ENCODE measurements around the gene COMMD7. TPM values are rescaled to one million over a fixed set of nuclear protein-coding genes. Genes with fewer than 3 reads are reported as not detected.

Gene COMMD7
- total RNA-seq, 1 experiment from 2014 or later, result 42.3 TPM

GRCh38 chr20:32660661-32661060, 82.6 kb downstream of the COMMD7 start:
- Histone ChIP-seq H3K4me1 (replicated peaks; ENCODE audit: insufficient read depth) (no peaks in the 10 kb centered on the region), H3K79me2 (ENCODE audit: low read depth) (no peaks in the 10 kb centered on the region), H3K27me3 (ENCODE audit: insufficient read depth, low read depth) (no peaks in the 10 kb centered on the region), H3K9me3 (ENCODE audit: insufficient read depth, low read depth) (no peaks in the 10 kb centered on the region), H3K36me3 (ENCODE audit: low read depth) (no peaks in the 10 kb centered on the region), H3K27ac (no peak overlapping the region), H3K4me3 (no peak overlapping the region), H3F3A (ENCODE audit: insufficient read depth, low read depth) (0 out of 2 replicates have a peak, but pooled peaks cover 2% of the 10 kb centered on the region), H2AFZ (no peak overlapping the region), H3K9me2 (ENCODE audit: insufficient read depth) (no peaks in the 10 kb centered on the region), H4K20me1 (ENCODE audit: insufficient read depth) (no peaks in the 10 kb centered on the region), H3K4me2 (no peak overlapping the region)
- ChIA-PET POLR2A (ENCODE audit: unreplicated experiment) (no interaction called here), CTCF (no interaction called here)
- no peak for TF ChIP-seq EZH2 (IDR thresholded peaks at IDR 0.05; ENCODE audit: low read depth)
- TF ChIP-seq, protein P1, sequence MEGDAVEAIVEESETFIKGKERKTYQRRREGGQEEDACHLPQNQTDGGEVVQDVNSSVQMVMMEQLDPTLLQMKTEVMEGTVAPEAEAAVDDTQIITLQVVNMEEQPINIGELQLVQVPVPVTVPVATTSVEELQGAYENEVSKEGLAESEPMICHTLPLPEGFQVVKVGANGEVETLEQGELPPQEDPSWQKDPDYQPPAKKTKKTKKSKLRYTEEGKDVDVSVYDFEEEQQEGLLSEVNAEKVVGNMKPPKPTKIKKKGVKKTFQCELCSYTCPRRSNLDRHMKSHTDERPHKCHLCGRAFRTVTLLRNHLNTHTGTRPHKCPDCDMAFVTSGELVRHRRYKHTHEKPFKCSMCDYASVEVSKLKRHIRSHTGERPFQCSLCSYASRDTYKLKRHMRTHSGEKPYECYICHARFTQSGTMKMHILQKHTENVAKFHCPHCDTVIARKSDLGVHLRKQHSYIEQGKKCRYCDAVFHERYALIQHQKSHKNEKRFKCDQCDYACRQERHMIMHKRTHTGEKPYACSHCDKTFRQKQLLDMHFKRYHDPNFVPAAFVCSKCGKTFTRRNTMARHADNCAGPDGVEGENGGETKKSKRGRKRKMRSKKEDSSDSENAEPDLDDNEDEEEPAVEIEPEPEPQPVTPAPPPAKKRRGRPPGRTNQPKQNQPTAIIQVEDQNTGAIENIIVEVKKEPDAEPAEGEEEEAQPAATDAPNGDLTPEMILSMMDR (conservative IDR thresholded peaks at IDR 0.05), result no peak
- BruUV-seq (replicated peaks), result no TSS peak
- intact Hi-C loops (cut with micrococcal nuclease; ENCODE audit: unreplicated experiment), result no loop called here
- no peak for DNase-seq

- H4K20me1 ChIP-seq (ENCODE audit: insufficient read depth), result no peaks in the 10 kb centered on the region
- no peaks in the 10 kb centered on the region for H3K27me3 ChIP-seq (ENCODE audit: insufficient read depth, low read depth)
- no TSS peak for BruUV-seq (replicated peaks)
- H3K36me3 ChIP-seq (ENCODE audit: low read depth), result no peaks in the 10 kb centered on the region
- no peak for DNase-seq
- H3K9me3 ChIP-seq (ENCODE audit: insufficient read depth, low read depth), result no peaks in the 10 kb centered on the region
- H3F3A ChIP-seq (ENCODE audit: insufficient read depth, low read depth), result no peaks in the 10 kb centered on the region
- H2AFZ ChIP-seq, result no peak overlapping the region
- H3K4me2 ChIP-seq, result no peak overlapping the region
- H3K4me3 ChIP-seq, result no peak overlapping the region
- ChIA-PET POLR2A (ENCODE audit: unreplicated experiment) (no interaction called here), CTCF (no interaction called here)
- H3K27ac ChIP-seq, result no peak overlapping the region
- intact Hi-C loops (cut with micrococcal nuclease; ENCODE audit: unreplicated experiment), result no loop called here
- H3K79me2 ChIP-seq (ENCODE audit: low read depth), result no peaks in the 10 kb centered on the region
- no peaks in the 10 kb centered on the region for H3K9me2 ChIP-seq (ENCODE audit: insufficient read depth)
- TF ChIP-seq, protein P1 (conservative IDR thresholded peaks at IDR 0.05), result no peak
- no peak for TF ChIP-seq EZH2 (IDR thresholded peaks at IDR 0.05; ENCODE audit: low read depth)
- H3K4me1 ChIP-seq (replicated peaks; ENCODE audit: insufficient read depth), result peaks cover 8% of the 10 kb centered on the region
These were observed 86.4 kb downstream of the COMMD7 start for GRCh38 chr20:32656827-32657226.

- H3K79me2 ChIP-seq (ENCODE audit: low read depth), result no peaks in the 10 kb centered on the region
- peaks cover 16% of the 10 kb centered on the region for H3K4me1 ChIP-seq (replicated peaks; ENCODE audit: insufficient read depth)
- no peak for DNase-seq
- H3K4me3 ChIP-seq, result no peak overlapping the region
- no peaks in the 10 kb centered on the region for H3K9me3 ChIP-seq (ENCODE audit: insufficient read depth, low read depth)
- POLR2A ChIA-PET (ENCODE audit: unreplicated experiment), result no interaction called here
- H3K4me2 ChIP-seq, result no peak overlapping the region
- no TSS peak for BruUV-seq (replicated peaks)
- CTCF ChIA-PET, result no interaction called here
- H4K20me1 ChIP-seq (ENCODE audit: insufficient read depth), result no peaks in the 10 kb centered on the region
- no peaks in the 10 kb centered on the region for H3K9me2 ChIP-seq (ENCODE audit: insufficient read depth)
- H3F3A ChIP-seq (ENCODE audit: insufficient read depth, low read depth), result no peaks in the 10 kb centered on the region
- H3K27ac ChIP-seq, result no peak overlapping the region
- no peaks in the 10 kb centered on the region for H3K27me3 ChIP-seq (ENCODE audit: insufficient read depth, low read depth)
- no peak overlapping the region for H2AFZ ChIP-seq
- H3K36me3 ChIP-seq (ENCODE audit: low read depth), result no peaks in the 10 kb centered on the region
- intact Hi-C loops (cut with micrococcal nuclease; ENCODE audit: unreplicated experiment), result no loop called here
- TF ChIP-seq, protein P1 (conservative IDR thresholded peaks at IDR 0.05), result no peak
- TF ChIP-seq EZH2 (IDR thresholded peaks at IDR 0.05; ENCODE audit: low read depth), result no peak
These were observed 87.3 kb downstream of the COMMD7 start for GRCh38 chr20:32655903-32656512.
